DOHH2 (cell line): ENCODE measurements around the gene KLRG1.

Experiments
- CTCF ChIP-seq: fragments of 200-600 bp; sonication (generic); IDR thresholded peaks from one replicate; pipeline ENCODE4 v1.5.1; 2014; ENCODE audit warnings: antibody characterized with exemption, mild to moderate bottlenecking, low read depth, low read length; ENCODE audit not compliant: poor library complexity, severe bottlenecking
- EZH2phosphoT487 ChIP-seq: fragments of 200-600 bp; sonication (generic); IDR thresholded peaks from 2 replicates; pipeline ENCODE4 v1.6.1; 2017; ENCODE audit warnings: borderline replicate concordance, mild to moderate bottlenecking, antibody characterized with exemption, low read length, moderate library complexity, mixed read lengths

- no peak for TF ChIP-seq CTCF
- TF ChIP-seq EZH2phosphoT487, result no peak
Observed at GRCh38 chr12:8958066-8958465, 31.3 kb upstream of the KLRG1 start.
